Measurements from ENCODE around the gene LYRM2.
A peak's percentile ranks its signal among the peaks of the same experiment; 100 is the strongest.

LYRM2 gene

GRCh38 chr6:89638320-89639195 is at the start of gene LYRM2:
Gene LYRM2, minus strand, starts transcription at chr6:89638747. Its CDS starts 31 bp downstream, at chr6:89638716.
- peak; percentile 84 for DNase-seq (ENCODE audit: low read depth)

DNA sequence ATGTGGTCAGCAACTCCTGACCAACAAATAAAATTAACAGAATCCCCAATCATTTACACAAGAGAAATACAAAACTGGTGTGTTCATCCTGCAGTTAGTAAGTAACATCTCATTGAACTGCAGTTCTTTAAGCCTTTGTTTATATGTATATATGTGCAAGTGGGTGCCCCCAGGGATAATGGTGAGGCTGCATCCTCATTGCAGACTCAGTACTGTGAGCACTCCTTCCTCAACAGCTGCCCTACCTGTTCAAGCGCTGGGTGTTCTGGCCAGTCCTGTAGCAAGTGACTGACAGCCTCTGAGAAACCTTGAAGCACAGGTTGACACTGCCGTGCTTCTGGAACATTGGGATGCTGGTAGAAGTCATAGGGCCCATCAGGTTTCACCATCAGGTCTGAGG is 49.8 kb upstream of the LYRM2 start:
- DNase-seq (ENCODE audit: low read depth) = no peak

GRCh38 chr6:89685311-89685710 is 46.8 kb upstream of the LYRM2 start:
- no peak for DNase-seq (ENCODE audit: low read depth)

DNA sequence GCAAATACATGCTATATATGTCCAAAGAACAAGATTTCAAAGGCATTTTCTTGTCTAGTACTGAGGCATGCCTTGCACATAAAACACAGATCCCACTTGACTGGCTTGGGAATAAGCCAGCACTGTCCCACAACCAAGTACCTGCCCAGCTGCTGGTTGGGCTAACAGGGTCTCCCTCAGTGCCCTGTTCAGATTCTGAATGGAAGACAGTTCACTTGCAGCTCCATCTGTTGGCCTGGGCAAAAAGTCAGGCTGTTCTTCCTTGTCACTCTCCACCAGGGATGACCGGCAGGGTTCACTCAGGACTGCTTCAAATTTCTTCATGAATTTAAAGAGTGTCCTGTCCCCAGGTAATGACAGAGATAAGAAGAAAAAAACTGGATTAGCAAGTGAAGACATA is 44.4 kb upstream of the LYRM2 start:
- no peak for DNase-seq (ENCODE audit: low read depth)

GRCh38 chr6:89681983-89682564 is 43.5 kb upstream of the LYRM2 start:
- DNase-seq (ENCODE audit: low read depth) = no peak

DNA sequence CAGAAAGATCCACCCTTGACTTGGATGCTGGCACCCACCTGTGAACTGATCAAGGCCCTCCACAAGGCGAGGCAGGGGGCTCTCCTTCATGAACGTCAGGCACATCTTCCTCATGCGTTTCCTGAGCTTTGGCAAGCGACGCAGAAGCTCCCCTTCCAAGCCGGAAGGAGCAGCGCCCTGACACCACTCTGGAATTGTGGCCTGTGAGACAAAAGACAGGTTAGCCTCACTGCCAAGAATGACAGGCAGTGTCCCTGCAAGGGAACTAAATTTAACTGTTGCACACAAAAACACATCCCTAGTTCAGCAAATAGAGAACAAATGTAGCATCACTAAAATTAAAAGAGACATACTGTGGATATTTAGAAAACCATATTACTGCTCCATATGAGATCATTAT is 42.0 kb upstream of the LYRM2 start:
- no peak for DNase-seq (ENCODE audit: low read depth)

- DNase-seq (ENCODE audit: low read depth) = no peak
These were observed 41.6 kb upstream of the LYRM2 start for GRCh38 chr6:89680150-89680549.

- DNase-seq (ENCODE audit: low read depth) = no peak
These were observed 40.9 kb upstream of the LYRM2 start for GRCh38 chr6:89679215-89680120.

DNA sequence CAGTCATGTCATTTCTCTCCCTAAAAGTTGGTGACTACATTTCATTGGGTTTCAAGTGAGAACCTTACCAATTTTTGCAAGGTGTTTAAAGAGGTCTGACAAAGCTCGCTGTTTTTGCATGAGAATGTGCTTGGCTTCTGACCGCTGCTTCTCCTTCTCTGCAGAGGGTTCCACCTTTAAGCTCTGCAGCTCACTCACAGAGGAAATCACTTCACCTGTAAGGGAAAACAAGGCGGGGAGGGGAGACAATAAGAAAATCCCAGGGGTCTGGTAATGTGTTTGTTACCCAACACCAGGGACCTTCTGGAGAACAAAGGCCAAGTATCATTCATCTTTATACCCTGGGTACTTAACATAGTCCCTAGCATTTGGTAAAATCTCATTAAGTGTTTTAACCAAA is 40.0 kb upstream of the LYRM2 start:
- no peak for DNase-seq (ENCODE audit: low read depth)

GRCh38 chr6:89675949-89676748 is 37.6 kb upstream of the LYRM2 start:
- no peak for DNase-seq (ENCODE audit: low read depth)

- no peak for DNase-seq (ENCODE audit: low read depth)
These were observed 32.5 kb upstream of the LYRM2 start for GRCh38 chr6:89670935-89671565.

DNA sequence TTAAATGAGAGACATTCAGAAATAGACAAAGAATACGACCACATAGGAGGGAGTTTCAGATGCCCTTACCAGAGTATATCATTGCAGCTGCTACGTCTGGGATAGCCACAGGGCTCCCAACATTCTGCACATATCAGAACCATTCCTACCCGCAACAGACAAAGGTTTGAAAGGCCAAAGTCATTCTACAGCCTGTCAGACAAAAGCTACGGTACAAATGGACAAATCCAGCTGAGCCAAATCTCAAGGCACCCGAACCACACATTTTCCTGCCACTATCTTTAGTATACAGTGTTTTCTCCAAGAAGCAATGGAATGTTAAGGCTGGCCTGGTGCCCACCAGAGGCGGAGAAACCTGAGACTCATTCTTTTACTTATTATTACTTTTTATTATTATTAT is 30.5 kb upstream of the LYRM2 start:
- DNase-seq (ENCODE audit: low read depth) = no peak

GRCh38 chr6:89667872-89668556 is 29.5 kb upstream of the LYRM2 start:
- DNase-seq (ENCODE audit: low read depth) = no peak

- no peak for DNase-seq (ENCODE audit: low read depth)
These were observed 24.2 kb upstream of the LYRM2 start for GRCh38 chr6:89662659-89663223.

- DNase-seq (ENCODE audit: low read depth) = no peak
These were observed 23.0 kb upstream of the LYRM2 start for GRCh38 chr6:89661559-89661958.

- no peak for DNase-seq (ENCODE audit: low read depth)
These were observed 22.4 kb upstream of the LYRM2 start for GRCh38 chr6:89660981-89661380.

DNA sequence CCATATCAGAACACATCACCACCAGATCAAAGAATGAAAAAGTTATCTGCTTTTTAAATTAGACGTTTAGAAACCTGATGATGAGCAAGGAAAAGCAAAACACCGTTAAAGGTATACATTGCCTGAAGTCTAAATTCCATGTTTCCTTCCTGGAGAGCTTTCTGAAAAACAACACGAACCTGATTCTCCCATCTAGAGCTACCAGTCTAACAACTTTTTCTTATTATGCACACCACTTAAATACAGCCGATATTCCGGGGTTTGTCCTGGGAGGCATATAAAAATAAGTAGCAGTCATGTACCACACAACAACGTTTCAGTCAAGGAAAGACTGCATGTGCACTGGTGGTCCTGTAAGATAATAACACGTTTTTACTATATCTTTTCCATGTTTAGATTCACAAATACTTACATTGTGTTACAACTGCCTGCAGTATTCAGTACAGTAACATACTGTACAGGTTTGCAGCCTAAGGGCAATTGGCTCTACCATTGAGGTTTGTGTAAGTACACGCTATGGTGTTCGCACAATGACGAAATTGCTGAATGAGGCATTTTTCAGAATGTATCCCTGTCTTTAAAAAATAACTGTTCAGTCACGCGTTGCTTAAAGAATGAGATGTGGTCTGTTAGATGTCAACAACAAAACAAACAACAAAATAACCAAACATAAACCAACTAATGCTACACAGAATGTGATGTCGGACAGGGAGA is 19.1 kb upstream of the LYRM2 start:
- DNase-seq (ENCODE audit: low read depth) = no peak

DNA sequence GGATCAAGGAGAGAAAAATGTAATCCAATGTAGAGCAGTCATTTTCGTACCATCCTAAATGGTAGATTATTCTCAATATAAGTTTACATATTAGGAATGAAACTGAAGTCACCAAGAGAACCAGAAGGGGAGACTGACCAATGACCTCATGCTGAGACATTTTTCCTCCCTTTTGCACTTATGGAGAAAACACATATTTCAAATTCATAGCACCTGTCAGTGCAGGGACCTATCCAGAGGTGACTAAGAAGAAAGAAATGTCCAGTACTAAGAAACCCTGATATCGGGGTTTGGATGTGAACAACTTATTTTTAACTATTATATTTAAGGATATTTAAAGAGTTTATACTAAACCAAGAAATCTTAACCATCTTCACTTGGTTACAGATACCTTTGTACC is 16.6 kb upstream of the LYRM2 start:
- DNase-seq (ENCODE audit: low read depth) = no peak

DNA sequence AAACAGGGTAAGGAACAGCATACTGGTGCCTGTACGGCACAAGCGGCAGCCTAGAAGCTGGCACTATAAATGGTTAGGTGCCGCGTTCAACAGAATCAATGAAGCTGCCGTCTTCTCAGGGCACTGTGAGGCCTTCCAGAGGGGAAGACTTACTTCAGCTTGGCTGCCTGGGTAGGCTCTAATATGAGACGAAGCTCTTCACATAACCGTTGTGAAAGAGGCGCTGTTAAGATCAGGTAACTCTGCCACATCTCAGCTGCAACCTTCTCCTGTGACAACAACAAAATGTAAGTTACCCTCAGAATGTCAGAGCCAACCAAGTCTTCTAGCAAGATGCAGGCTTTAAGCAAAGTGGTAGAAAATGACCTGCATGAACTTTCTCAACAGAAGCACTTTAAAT is 12.0 kb upstream of the LYRM2 start:
- no peak for DNase-seq (ENCODE audit: low read depth)

DNA sequence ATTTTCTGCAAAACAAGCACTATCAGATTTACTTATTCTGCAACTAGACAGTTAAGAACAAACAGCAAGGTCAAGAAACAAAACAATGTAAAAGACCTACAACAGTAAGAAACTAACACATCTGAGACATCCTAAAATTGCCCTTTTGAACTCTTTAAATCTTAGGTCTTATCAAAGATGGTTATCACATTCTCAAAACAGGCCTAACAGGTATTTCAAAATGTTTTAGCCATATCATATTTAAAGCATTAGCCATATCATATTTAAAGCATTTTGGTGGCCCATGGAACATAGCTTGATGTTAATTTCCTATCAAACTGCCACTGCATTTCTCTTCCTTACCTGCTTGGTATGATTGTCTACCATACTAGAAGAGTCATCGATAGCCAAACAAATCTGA is 11.1 kb upstream of the LYRM2 start:
- no peak for DNase-seq (ENCODE audit: low read depth)

All from stimulated activated CD8-positive, alpha-beta memory T cell treated with anti-CD3 and anti-CD28 coated beads, Interleukin-15, amount 100 ng/mL, for 1 hour (primary cell).